Astrocyte of the spinal cord (primary cell): ENCODE results near the gene NDST4.

Experiments used
- DNase-seq: peaks from one replicate; pipeline ENCODE4 v3.0.0; 2011; ENCODE audit warnings: low read depth, low spot score
- H3K4me3 ChIP-seq: 2 replicates; pipeline ENCODE4 v1.5.1; 2011; ENCODE audit warnings: low read depth, mild to moderate bottlenecking, low read length, moderate library complexity
- CTCF ChIP-seq: IDR thresholded peaks from 2 replicates; pipeline ENCODE4 v1.5.1; 2012; ENCODE audit warnings: low read depth, mild to moderate bottlenecking, low read length, inconsistent platforms
- in situ Hi-C: cut with HindIII; loops from 2 replicates; pipeline ENCODE4 v1.10.0; 2017; ENCODE audit warnings: low sequenced_read_pairs

Gene NDST4

GRCh38 chr4:114926583-114926982 lies 186.8 kb downstream of the NDST4 start:
- no peak for DNase-seq
- TF ChIP-seq CTCF: no peak
- H3K4me3 ChIP-seq: no peak overlapping the region
- in situ Hi-C loops: no loop called here

GRCh38 chr4:114924311-114924710 lies 189.1 kb downstream of the NDST4 start:
- no peak for TF ChIP-seq CTCF
- DNase-seq: peak; percentile 48
- in situ Hi-C loops: no loop called here
- H3K4me3 ChIP-seq: no peak overlapping the region

- TF ChIP-seq CTCF: no peak
- no peak for DNase-seq
- no peak overlapping the region for H3K4me3 ChIP-seq
- in situ Hi-C loops: no loop called here
These were observed 190.9 kb downstream of the NDST4 start for GRCh38 chr4:114922592-114922933.

- in situ Hi-C loops: no loop called here
- TF ChIP-seq CTCF: no peak
- no peak overlapping the region for H3K4me3 ChIP-seq
- peak; percentile 14 for DNase-seq
These were observed 191.4 kb downstream of the NDST4 start for GRCh38 chr4:114921790-114922591.

GRCh38 chr4:114921191-114921590 lies 192.2 kb downstream of the NDST4 start:
- TF ChIP-seq CTCF: no peak
- H3K4me3 ChIP-seq: no peak overlapping the region
- no peak for DNase-seq
- in situ Hi-C loops: no loop called here

GRCh38 chr4:114911111-114911510 lies 202.3 kb downstream of the NDST4 start:
- in situ Hi-C loops: no loop called here
- no peak for DNase-seq
- TF ChIP-seq CTCF: no peak
- no peak overlapping the region for H3K4me3 ChIP-seq

- no peak overlapping the region for H3K4me3 ChIP-seq
- DNase-seq: no peak
- no peak for TF ChIP-seq CTCF
- in situ Hi-C loops: no loop called here
These were observed 205.9 kb downstream of the NDST4 start for GRCh38 chr4:114907568-114907967.
